ENCODE measurements around the gene G0S2. TPM values are rescaled to one million over a fixed set of nuclear protein-coding genes. Genes with fewer than 3 reads are reported as not detected.

The G0S2 gene
- polyA plus RNA-seq, 3 donors: 176 to 1,583 (median 373) TPM

- Histone ChIP-seq H3K79me2 (ENCODE audit: insufficient read depth, low read length) (no peaks in the 10 kb centered on the region), H3K4me3 (replicated peaks in 1 of 3; ENCODE audit: low read depth in 2 of 3, low read length in 3 of 3) (no peak overlapping the region), H3K4me2 (replicated peaks; ENCODE audit: extremely low read depth, low read length, poor library complexity, severe bottlenecking) (no peak overlapping the region), H2AFZ (ENCODE audit: insufficient read depth, low read depth, low read length, poor library complexity, severe bottlenecking) (no peak overlapping the region), H3K36me3 (replicated peaks in 1 of 2; ENCODE audit: control insufficient read depth in 1 of 2, insufficient read depth in 2 of 2, low read length in 2 of 2) (no peaks in the 10 kb centered on the region), H3K9me3 (replicated peaks in 1 of 2; ENCODE audit: control insufficient read depth in 1 of 2, insufficient read depth in 1 of 2, low read length in 2 of 2) (no peaks in the 10 kb centered on the region), H3K9ac (ENCODE audit: insufficient read depth, low read length, poor library complexity, severe bottlenecking) (no peak overlapping the region), H4K20me1 (ENCODE audit: insufficient read depth, low read length) (no peaks in the 10 kb centered on the region), H3K27me3 (ENCODE audit: control insufficient read depth in 2 of 2, insufficient read depth in 2 of 2, low read length in 2 of 2) (peaks cover 18 to 44% of the 10 kb centered on the region in 2 donors), H3K27ac (ENCODE audit: low read depth in 1 of 2, low read length in 2 of 2) (no peak overlapping the region), H3K4me1 (ENCODE audit: control insufficient read depth in 1 of 2, insufficient read depth in 2 of 2, low read length in 2 of 2) (peaks cover 17 to 26% of the 10 kb centered on the region in 2 donors)
- no peak overlapping the region for H3K27ac Mint-ChIP-seq
- 13% methylated on average over 1 of the region's 4 CpGs for WGBS (ENCODE audit: insufficient coverage)
- DNase-seq: peak in 2 of 3 donors; percentile 61 to 91
- peaks cover 0 to 22% of the 10 kb centered on the region in 2 donors for H3K36me3 Mint-ChIP-seq
- H3K4me3 Mint-ChIP-seq: no peak overlapping the region
- H3K9me3 Mint-ChIP-seq: peaks cover 0 to 5% (median 0%) of the 10 kb centered on the region in 7 donors
- H3K4me1 Mint-ChIP-seq: peaks cover 36% of the 10 kb centered on the region
- no peak for TF ChIP-seq CTCF (IDR thresholded peaks at IDR 0.05)
- peaks cover 21 to 29% (median 28%) of the 10 kb centered on the region in 3 donors for H3K27me3 Mint-ChIP-seq (ENCODE audit: low read depth in 3 of 3)
- intact Hi-C loops (cut with micrococcal nuclease): no loop called here
Measured at GRCh38 chr1:209667708-209668107, 7.5 kb upstream of the G0S2 start.

DNA sequence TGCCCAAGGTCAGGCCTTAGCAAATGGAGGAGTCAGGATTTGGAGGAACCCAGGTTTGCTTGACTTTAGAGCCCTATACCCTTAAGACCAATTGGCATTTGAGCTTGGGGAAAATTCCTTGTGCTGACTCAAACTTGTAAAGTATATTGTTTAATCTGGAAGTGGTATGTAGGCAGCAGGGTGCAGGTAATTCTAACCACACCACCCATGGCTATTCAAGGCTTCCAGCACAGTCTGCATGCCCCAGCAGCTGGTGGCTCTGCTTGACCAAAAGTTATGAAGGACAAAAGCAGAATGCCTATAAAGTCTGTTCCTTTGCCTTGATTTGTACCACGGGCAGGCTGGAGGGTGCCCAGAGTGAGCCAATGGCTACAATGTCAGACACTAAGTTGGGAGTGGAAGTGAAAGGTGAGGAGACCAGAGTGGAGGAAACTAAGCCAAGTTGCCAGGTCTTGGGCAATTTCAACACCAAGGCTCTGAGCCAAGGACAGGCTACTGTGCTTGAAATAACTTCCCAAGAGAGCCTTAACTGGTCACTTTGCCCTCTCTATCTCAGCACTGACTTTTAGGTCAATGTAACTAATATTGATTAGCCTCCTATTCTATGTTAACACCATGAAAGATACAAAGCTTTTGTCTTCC lies 4.7 kb upstream of the G0S2 start:
- Mint-ChIP-seq H3K9me3 (peaks cover under 1 to 10% (median 4%) of the 10 kb centered on the region in 7 donors), H3K4me1 (peaks cover 50% of the 10 kb centered on the region), H3K4me3 (no peak overlapping the region), H3K27ac (peak overlapping the region in 6 of 7 donors; percentile 74 to 96 (median 89)), H3K27me3 (ENCODE audit: low read depth in 3 of 3) (peaks cover 21 to 29% (median 23%) of the 10 kb centered on the region in 3 donors), H3K36me3 (peaks cover 0 to 23% of the 10 kb centered on the region in 2 donors)
- Histone ChIP-seq H3K4me1 (ENCODE audit: control insufficient read depth in 1 of 2, insufficient read depth in 2 of 2, low read length in 2 of 2) (peaks cover 46 to 54% of the 10 kb centered on the region in 2 donors), H3K4me3 (replicated peaks in 1 of 3; ENCODE audit: low read depth in 2 of 3, low read length in 3 of 3) (no peak overlapping the region), H3K36me3 (replicated peaks in 1 of 2; ENCODE audit: control insufficient read depth in 1 of 2, insufficient read depth in 2 of 2, low read length in 2 of 2) (no peaks in the 10 kb centered on the region), H3K9me3 (replicated peaks in 1 of 2; ENCODE audit: control insufficient read depth in 1 of 2, insufficient read depth in 1 of 2, low read length in 2 of 2) (no peaks in the 10 kb centered on the region), H3K4me2 (replicated peaks; ENCODE audit: extremely low read depth, low read length, poor library complexity, severe bottlenecking) (no peak overlapping the region), H3K79me2 (ENCODE audit: insufficient read depth, low read length) (no peaks in the 10 kb centered on the region), H3K9ac (ENCODE audit: insufficient read depth, low read length, poor library complexity, severe bottlenecking) (no peak overlapping the region), H4K20me1 (ENCODE audit: insufficient read depth, low read length) (peaks cover 3% of the 10 kb centered on the region), H3K27me3 (ENCODE audit: control insufficient read depth in 2 of 2, insufficient read depth in 2 of 2, low read length in 2 of 2) (peaks cover 7 to 27% of the 10 kb centered on the region in 2 donors), H3K27ac (ENCODE audit: low read depth in 1 of 2, low read length in 2 of 2) (no peak overlapping the region), H2AFZ (ENCODE audit: insufficient read depth, low read depth, low read length, poor library complexity, severe bottlenecking) (no peak overlapping the region)
- DNase-seq: peak in 2 of 3 donors; percentile 49 to 54
- 60% methylated on average over 1 of the region's 1 CpG for WGBS (ENCODE audit: insufficient coverage)
- intact Hi-C loops (cut with micrococcal nuclease): loop anchor here in 1 of 2 donors (5.0 to 10.0 kb wide), 2 partner anchors 46 to 97 kb away; no protein-coding TSS in a partner anchor
- TF ChIP-seq CTCF (IDR thresholded peaks at IDR 0.05): no peak
